Uterus (tissue), 2 donors: ENCODE data around the gene ZNF438.

Experiments
- POLR2A ChIP-seq, 2 donors: fragments of 450-650 bp; IDR thresholded peaks; one replicate each; pipeline ENCODE4 v1.6.1; 2016; ENCODE audit warnings: antibody characterized with exemption in 2 of 2, mild to moderate bottlenecking in 1 of 2, moderate library complexity in 1 of 2
- TF ChIP-seq, protein P1 (sequence below), 4 experiments: fragments of 200-600 bp in 2 of 4; fragments of 450-650 bp in 2 of 4; sonication (generic) in 2 of 4; IDR thresholded peaks; one replicate each; pipeline ENCODE4 v1.5.1; 2016 to 2019; ENCODE audit warnings: antibody characterized with exemption in 4 of 4, mild to moderate bottlenecking in 2 of 4, moderate library complexity in 1 of 4

GRCh38 chr10:31011665-31012022, 20.0 kb downstream of the ZNF438 start:
- TF ChIP-seq, protein P1, sequence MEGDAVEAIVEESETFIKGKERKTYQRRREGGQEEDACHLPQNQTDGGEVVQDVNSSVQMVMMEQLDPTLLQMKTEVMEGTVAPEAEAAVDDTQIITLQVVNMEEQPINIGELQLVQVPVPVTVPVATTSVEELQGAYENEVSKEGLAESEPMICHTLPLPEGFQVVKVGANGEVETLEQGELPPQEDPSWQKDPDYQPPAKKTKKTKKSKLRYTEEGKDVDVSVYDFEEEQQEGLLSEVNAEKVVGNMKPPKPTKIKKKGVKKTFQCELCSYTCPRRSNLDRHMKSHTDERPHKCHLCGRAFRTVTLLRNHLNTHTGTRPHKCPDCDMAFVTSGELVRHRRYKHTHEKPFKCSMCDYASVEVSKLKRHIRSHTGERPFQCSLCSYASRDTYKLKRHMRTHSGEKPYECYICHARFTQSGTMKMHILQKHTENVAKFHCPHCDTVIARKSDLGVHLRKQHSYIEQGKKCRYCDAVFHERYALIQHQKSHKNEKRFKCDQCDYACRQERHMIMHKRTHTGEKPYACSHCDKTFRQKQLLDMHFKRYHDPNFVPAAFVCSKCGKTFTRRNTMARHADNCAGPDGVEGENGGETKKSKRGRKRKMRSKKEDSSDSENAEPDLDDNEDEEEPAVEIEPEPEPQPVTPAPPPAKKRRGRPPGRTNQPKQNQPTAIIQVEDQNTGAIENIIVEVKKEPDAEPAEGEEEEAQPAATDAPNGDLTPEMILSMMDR (IDR thresholded peaks at IDR 0.05) = no peak
- TF ChIP-seq POLR2A (IDR thresholded peaks at IDR 0.05) = no peak
